Sigmoid colon (tissue), 7 donors: ENCODE results near the gene LPP. TPM values are rescaled to one million over a fixed set of nuclear protein-coding genes. Genes with fewer than 3 reads are reported as not detected.

Source experiments
- DNase-seq: peaks from one replicate; pipeline ENCODE4 v3.0.0-alpha.2; 2019
- H3K27ac ChIP-seq, 4 donors: fragments of 200-600 bp; sonication (generic); one replicate each; pipeline ENCODE4 v1.5.1; 2016 to 2019; ENCODE audit warnings: mild to moderate bottlenecking in 1 of 4
- H3K27me3 ChIP-seq, 3 donors: fragments of 200-600 bp; sonication (generic); one replicate each; pipeline ENCODE4 v1.5.1; 2019; ENCODE audit warnings: mild to moderate bottlenecking in 1 of 3
- H3K36me3 ChIP-seq, 4 donors: fragments of 200-600 bp; sonication (generic); one replicate each; pipeline ENCODE4 v1.5.1; 2016 to 2019
- H3K4me1 ChIP-seq, 4 donors: fragments of 200-600 bp; sonication (generic); one replicate each; pipeline ENCODE4 v1.5.1; 2017 to 2019
- H3K4me3 ChIP-seq, 4 donors: fragments of 200-600 bp; sonication (generic); one replicate each; pipeline ENCODE4 v1.5.1; 2017 to 2019; ENCODE audit warnings: mild to moderate bottlenecking in 2 of 4, moderate library complexity in 1 of 4
- H3K9me3 ChIP-seq, 4 donors: fragments of 200-600 bp in 3 of 4; sonication (generic) in 3 of 4; one replicate each; pipeline versions ENCODE4 v1.5.1 to v1.6.1; 2013 to 2019
- CTCF ChIP-seq, 4 experiments: fragments of 450-650 bp in 3 of 4; fragments of 200-600 bp in 1 of 4; IDR thresholded peaks; one replicate each; pipeline ENCODE4 v1.5.1; 2016 to 2019; ENCODE audit warnings: antibody characterized with exemption in 4 of 4, mild to moderate bottlenecking in 3 of 4, moderate library complexity in 2 of 4
- EP300 ChIP-seq, 4 donors: sonication (generic); formaldehyde crosslinking; IDR thresholded peaks; one replicate each; pipeline ENCODE4 v1.6.1; 2017; ENCODE audit warnings: antibody characterized with exemption in 4 of 4
- POLR2A ChIP-seq, 2 donors: fragments of 450-650 bp; IDR thresholded peaks; one replicate each; pipeline ENCODE4 v1.6.1; 2016; ENCODE audit warnings: antibody characterized with exemption in 2 of 2, mild to moderate bottlenecking in 2 of 2, moderate library complexity in 2 of 2
- POLR2AphosphoS5 ChIP-seq, 4 donors: sonication (generic); formaldehyde crosslinking; IDR thresholded peaks; one replicate each; pipeline ENCODE4 v1.6.1; 2017; ENCODE audit warnings: antibody characterized with exemption in 4 of 4
- WGBS, 2 donors: extraction: QIAGEN DNeasy Blood & Tissue Kit; methylation state at CpG; one replicate each; pipeline ENCODE4 v1.1.7; 2013; 5-methylcytosine and 5-hydroxymethylcytosine counted together
- intact Hi-C: fragments of 100-400 bp; cut with DNase I; formaldehyde crosslinking; loops from one replicate; pipeline ENCODE4 v1.15.1; 2023
- polyA plus RNA-seq, 3 donors: library from polyadenylated mRNA; stranded (reverse); fragments of 200-250 nt; gene quantifications; one replicate each; pipeline ENCODE4 v1.2.3, GENCODE V29; 2013
- total RNA-seq, 4 donors: library from RNA; depleted of rRNA; stranded (reverse); fragments of >200 nt; gene quantifications; one replicate each; pipeline ENCODE4 v1.1.0, GENCODE V29; 2016
- donor health status: healthy with polysubstance abuse.
- donor health status: Bipolar disorder and iron deficiency.
- donor health status: healthy.

The LPP gene
- total and polyA plus RNA-seq, 7 donors, result 5.3 to 1,773 (median 824) TPM

DNA sequence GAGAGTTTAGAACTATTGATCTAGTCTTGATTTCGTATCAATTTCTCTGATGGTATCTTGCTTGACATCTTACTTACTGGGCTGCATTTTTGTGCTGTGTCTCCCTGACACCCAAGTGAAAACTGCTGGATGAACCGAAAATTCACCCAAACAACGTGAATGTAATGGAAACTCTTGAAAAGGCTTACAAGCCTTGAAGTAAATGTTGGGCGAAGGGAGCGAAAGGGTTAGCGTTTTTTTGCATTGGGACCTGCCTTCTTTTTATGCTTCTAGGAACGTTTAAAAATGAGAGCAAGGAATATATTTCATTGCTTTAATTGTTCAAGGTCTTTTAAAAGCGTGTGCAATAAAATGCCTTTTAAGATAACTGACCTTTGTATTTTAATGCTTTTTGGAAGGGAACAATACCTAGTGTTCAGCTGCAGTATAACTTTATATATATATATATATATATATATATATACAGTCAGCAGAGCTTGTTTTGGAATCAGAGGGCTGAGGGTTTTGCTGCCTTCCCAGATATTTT is 94.1 kb downstream of the LPP start:
- TF ChIP-seq EP300 (IDR thresholded peaks at IDR 0.05), result no peak
- TF ChIP-seq POLR2A (IDR thresholded peaks at IDR 0.05), result no peak
- no peak for TF ChIP-seq CTCF (IDR thresholded peaks at IDR 0.05)
- no peak for TF ChIP-seq POLR2AphosphoS5 (IDR thresholded peaks at IDR 0.05)
- Histone ChIP-seq H3K27ac (peak overlapping the region; percentile 69 to 97 (median 83)), H3K4me1 (peaks cover 0 to 65% (median 58%) of the 10 kb centered on the region in 4 donors)

GRCh38 chr3:188253123-188253793 is 99.3 kb downstream of the LPP start:
- Histone ChIP-seq H3K36me3 (peaks cover 0 to 15% (median 1%) of the 10 kb centered on the region in 4 donors), H3K27ac (peak overlapping the region; percentile 57 to 94 (median 90)), H3K9me3 (no peaks in the 10 kb centered on the region), H3K4me3 (no peak overlapping the region), H3K27me3 (no peaks in the 10 kb centered on the region), H3K4me1 (peaks cover 0 to 61% (median 57%) of the 10 kb centered on the region in 4 donors)
- no peak for DNase-seq
- intact Hi-C loops, result no loop called here
- no peak for TF ChIP-seq EP300 (IDR thresholded peaks at IDR 0.05)
- TF ChIP-seq CTCF (IDR thresholded peaks at IDR 0.05), result no peak
- TF ChIP-seq POLR2A (IDR thresholded peaks at IDR 0.05), result no peak
- TF ChIP-seq POLR2AphosphoS5 (IDR thresholded peaks at IDR 0.05), result no peak
- WGBS, 2 donors, result 20 to 67% methylated on average over 5 of the region's 5 CpGs

More for the DNA sequence above, 94.1 kb downstream of the LPP start:
- Histone ChIP-seq H3K9me3 (no peaks in the 10 kb centered on the region), H3K27me3 (no peaks in the 10 kb centered on the region), H3K4me3 (no peak overlapping the region), H3K36me3 (peaks cover 0 to 5% (median 0%) of the 10 kb centered on the region in 4 donors)
- 17 to 63% methylated on average over 8 of the region's 8 CpGs for WGBS, 2 donors
- DNase-seq, result no peak
- intact Hi-C loops, result no loop called here

GRCh38 chr3:188253800-188254452 is 100.0 kb downstream of the LPP start:
- WGBS, 2 donors, result 16 to 65% methylated on average over 2 of the region's 2 CpGs
- no peaks in the 10 kb centered on the region for H3K27me3 ChIP-seq
- H3K4me3 ChIP-seq, result no peak overlapping the region
- H3K27ac ChIP-seq, result peak overlapping the region; percentile 57 to 94 (median 90)
- TF ChIP-seq POLR2AphosphoS5 (IDR thresholded peaks at IDR 0.05) (no peak), POLR2A (IDR thresholded peaks at IDR 0.05) (no peak), EP300 (IDR thresholded peaks at IDR 0.05) (no peak), CTCF (IDR thresholded peaks at IDR 0.05) (no peak)
- H3K4me1 ChIP-seq, result peaks cover 0 to 61% (median 57%) of the 10 kb centered on the region in 4 donors
- DNase-seq, result no peak
- intact Hi-C loops, result no loop called here
- no peaks in the 10 kb centered on the region for H3K9me3 ChIP-seq
- H3K36me3 ChIP-seq, result peaks cover 0 to 11% (median 1%) of the 10 kb centered on the region in 4 donors

GRCh38 chr3:188254520-188255070 is 100.6 kb downstream of the LPP start:
- H3K9me3 ChIP-seq, result no peaks in the 10 kb centered on the region
- DNase-seq, result no peak
- intact Hi-C loops, result no loop called here
- H3K27ac ChIP-seq, result peak overlapping the region; percentile 57 to 94 (median 90)
- WGBS, 2 donors, result 82 to 85% methylated on average over 5 of the region's 5 CpGs
- TF ChIP-seq POLR2AphosphoS5 (IDR thresholded peaks at IDR 0.05) (peak in 1 of 4 donors; percentile 39), POLR2A (IDR thresholded peaks at IDR 0.05) (no peak), EP300 (IDR thresholded peaks at IDR 0.05) (no peak), CTCF (IDR thresholded peaks at IDR 0.05) (no peak)
- no peak overlapping the region for H3K4me3 ChIP-seq
- peaks cover 0 to 62% (median 59%) of the 10 kb centered on the region in 4 donors for H3K4me1 ChIP-seq
- no peaks in the 10 kb centered on the region for H3K27me3 ChIP-seq
- H3K36me3 ChIP-seq, result peaks cover 0 to 9% (median 1%) of the 10 kb centered on the region in 4 donors
